ENCODE results near the gene CTNND2.

GRCh38 chr5:11240293-11241190, 663.7 kb downstream of the CTNND2 start:
- TF ChIP-seq SMC3 (conservative IDR thresholded peaks at IDR 0.05; ENCODE audit: poor library complexity) (no peak), POLR2AphosphoS5 (IDR thresholded peaks at IDR 0.05) (no peak)
